ENCODE measurements around the gene YBEY.

The YBEY gene

DNA sequence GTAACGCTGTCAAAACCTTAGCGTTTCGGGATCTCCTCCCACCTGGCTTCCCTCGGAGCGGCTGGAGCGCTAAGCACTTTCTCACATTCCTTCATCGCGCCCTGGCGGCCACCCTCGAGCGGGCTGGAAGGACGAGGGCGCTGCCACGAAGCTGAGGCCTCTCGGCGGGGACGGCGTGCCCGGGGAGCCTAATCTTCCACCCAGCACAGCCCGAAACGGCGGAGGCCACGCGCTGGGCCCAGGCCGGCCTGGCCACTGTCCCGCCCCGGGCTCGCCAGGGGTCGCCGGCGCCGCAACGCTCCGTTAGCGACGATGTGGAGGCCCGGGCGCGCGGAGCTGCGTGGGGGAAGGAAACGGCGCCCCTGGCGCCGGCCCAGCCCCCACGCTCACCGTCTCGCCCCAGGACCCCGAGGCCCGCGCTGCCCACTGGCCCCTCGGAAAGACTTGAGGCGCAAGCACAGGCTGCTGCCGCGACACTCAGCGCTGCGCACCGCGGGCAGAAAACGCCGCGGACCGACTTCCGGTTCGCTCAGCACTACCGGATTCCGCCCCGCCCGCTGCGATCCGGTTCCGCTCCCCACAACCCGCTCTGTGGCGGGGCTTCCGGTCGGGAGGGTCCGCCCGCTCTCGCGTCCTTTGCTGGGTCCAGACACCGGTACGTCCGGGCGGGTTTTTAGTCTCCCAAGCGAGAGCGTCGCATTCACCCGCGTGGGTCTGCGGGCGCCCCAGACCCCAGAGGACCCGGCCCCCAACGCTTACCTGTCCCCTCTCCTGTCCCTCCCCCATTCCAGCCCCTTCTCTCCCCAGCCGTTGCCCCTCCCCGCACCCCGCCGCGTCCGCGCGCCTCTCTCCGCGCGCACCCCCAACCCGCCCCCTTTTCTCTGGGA is at the start of gene YBEY:
TSS of gene YBEY (plus strand) at position 582 of the 887 bp plus-strand sequence. CDS start 572 bp downstream, outside the sequence.
- peak; percentile 98 for ATAC-seq
- no peak for TF ChIP-seq PPARA (CRISPR knock-in tag; IDR thresholded peaks at IDR 0.05; ENCODE audit: borderline replicate concordance)
- no peak for TF ChIP-seq TCF4 (CRISPR knock-in tag; IDR thresholded peaks at IDR 0.05; ENCODE audit: borderline replicate concordance)
- no peak for TF ChIP-seq TOX (CRISPR knock-in tag; IDR thresholded peaks at IDR 0.05; ENCODE audit: borderline replicate concordance)
- TF ChIP-seq OSR1 (CRISPR knock-in tag; IDR thresholded peaks at IDR 0.05) = no peak
- TF ChIP-seq RARB (CRISPR knock-in tag; IDR thresholded peaks at IDR 0.05) = no peak
- TF ChIP-seq ZNF565 (CRISPR knock-in tag; conservative IDR thresholded peaks at IDR 0.05; ENCODE audit: low read depth) = no peak
- no peak for TF ChIP-seq ESRRG (CRISPR knock-in tag; IDR thresholded peaks at IDR 0.05)
- no peak for TF ChIP-seq ZNF70 (CRISPR knock-in tag; IDR thresholded peaks at IDR 0.05)
- TF ChIP-seq, protein P1, sequence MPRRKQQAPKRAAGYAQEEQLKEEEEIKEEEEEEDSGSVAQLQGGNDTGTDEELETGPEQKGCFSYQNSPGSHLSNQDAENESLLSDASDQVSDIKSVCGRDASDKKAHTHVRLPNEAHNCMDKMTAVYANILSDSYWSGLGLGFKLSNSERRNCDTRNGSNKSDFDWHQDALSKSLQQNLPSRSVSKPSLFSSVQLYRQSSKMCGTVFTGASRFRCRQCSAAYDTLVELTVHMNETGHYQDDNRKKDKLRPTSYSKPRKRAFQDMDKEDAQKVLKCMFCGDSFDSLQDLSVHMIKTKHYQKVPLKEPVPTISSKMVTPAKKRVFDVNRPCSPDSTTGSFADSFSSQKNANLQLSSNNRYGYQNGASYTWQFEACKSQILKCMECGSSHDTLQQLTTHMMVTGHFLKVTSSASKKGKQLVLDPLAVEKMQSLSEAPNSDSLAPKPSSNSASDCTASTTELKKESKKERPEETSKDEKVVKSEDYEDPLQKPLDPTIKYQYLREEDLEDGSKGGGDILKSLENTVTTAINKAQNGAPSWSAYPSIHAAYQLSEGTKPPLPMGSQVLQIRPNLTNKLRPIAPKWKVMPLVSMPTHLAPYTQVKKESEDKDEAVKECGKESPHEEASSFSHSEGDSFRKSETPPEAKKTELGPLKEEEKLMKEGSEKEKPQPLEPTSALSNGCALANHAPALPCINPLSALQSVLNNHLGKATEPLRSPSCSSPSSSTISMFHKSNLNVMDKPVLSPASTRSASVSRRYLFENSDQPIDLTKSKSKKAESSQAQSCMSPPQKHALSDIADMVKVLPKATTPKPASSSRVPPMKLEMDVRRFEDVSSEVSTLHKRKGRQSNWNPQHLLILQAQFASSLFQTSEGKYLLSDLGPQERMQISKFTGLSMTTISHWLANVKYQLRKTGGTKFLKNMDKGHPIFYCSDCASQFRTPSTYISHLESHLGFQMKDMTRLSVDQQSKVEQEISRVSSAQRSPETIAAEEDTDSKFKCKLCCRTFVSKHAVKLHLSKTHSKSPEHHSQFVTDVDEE (CRISPR knock-in tag; IDR thresholded peaks at IDR 0.05) = no peak
- no peak for TF ChIP-seq GLIS3 (CRISPR knock-in tag; IDR thresholded peaks at IDR 0.05)
- TF ChIP-seq ISL1 (CRISPR knock-in tag; IDR thresholded peaks at IDR 0.05) = no peak
- no peak for TF ChIP-seq ZC3H10 (CRISPR knock-in tag; IDR thresholded peaks at IDR 0.05)
- no peak for TF ChIP-seq POU6F1 (CRISPR knock-in tag; IDR thresholded peaks at IDR 0.05; ENCODE audit: borderline replicate concordance, low read depth)
- TF ChIP-seq, protein P2, sequence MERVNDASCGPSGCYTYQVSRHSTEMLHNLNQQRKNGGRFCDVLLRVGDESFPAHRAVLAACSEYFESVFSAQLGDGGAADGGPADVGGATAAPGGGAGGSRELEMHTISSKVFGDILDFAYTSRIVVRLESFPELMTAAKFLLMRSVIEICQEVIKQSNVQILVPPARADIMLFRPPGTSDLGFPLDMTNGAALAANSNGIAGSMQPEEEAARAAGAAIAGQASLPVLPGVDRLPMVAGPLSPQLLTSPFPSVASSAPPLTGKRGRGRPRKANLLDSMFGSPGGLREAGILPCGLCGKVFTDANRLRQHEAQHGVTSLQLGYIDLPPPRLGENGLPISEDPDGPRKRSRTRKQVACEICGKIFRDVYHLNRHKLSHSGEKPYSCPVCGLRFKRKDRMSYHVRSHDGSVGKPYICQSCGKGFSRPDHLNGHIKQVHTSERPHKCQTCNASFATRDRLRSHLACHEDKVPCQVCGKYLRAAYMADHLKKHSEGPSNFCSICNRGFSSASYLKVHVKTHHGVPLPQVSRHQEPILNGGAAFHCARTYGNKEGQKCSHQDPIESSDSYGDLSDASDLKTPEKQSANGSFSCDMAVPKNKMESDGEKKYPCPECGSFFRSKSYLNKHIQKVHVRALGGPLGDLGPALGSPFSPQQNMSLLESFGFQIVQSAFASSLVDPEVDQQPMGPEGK (CRISPR knock-in tag; IDR thresholded peaks at IDR 0.05; ENCODE audit: borderline replicate concordance) = no peak
- no peak for TF ChIP-seq ZNF8 (CRISPR knock-in tag; IDR thresholded peaks at IDR 0.05)
- no peak for TF ChIP-seq SNAI2 (CRISPR knock-in tag; IDR thresholded peaks at IDR 0.05)
- no peak for TF ChIP-seq ZFP3 (CRISPR knock-in tag; IDR thresholded peaks at IDR 0.05)
- TF ChIP-seq, protein P3, sequence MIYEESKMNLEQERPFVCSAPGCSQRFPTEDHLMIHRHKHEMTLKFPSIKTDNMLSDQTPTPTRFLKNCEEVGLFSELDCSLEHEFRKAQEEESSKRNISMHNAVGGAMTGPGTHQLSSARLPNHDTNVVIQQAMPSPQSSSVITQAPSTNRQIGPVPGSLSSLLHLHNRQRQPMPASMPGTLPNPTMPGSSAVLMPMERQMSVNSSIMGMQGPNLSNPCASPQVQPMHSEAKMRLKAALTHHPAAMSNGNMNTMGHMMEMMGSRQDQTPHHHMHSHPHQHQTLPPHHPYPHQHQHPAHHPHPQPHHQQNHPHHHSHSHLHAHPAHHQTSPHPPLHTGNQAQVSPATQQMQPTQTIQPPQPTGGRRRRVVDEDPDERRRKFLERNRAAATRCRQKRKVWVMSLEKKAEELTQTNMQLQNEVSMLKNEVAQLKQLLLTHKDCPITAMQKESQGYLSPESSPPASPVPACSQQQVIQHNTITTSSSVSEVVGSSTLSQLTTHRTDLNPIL (CRISPR knock-in tag; IDR thresholded peaks at IDR 0.05; ENCODE audit: low read depth) = no peak

- TF ChIP-seq RARB (CRISPR knock-in tag; IDR thresholded peaks at IDR 0.05) (no peak), ZNF8 (CRISPR knock-in tag; IDR thresholded peaks at IDR 0.05) (no peak), ZC3H10 (CRISPR knock-in tag; IDR thresholded peaks at IDR 0.05) (no peak)
- TF ChIP-seq, protein P2 (CRISPR knock-in tag; IDR thresholded peaks at IDR 0.05; ENCODE audit: borderline replicate concordance) = no peak
- ATAC-seq = no peak
Observed at GRCh38 chr21:46237474-46237873, 48.7 kb upstream of the YBEY start.

- ATAC-seq = no peak
- TF ChIP-seq SNAI2 (CRISPR knock-in tag; IDR thresholded peaks at IDR 0.05) = no peak
- TF ChIP-seq PPARA (CRISPR knock-in tag; IDR thresholded peaks at IDR 0.05; ENCODE audit: borderline replicate concordance) = no peak
- TF ChIP-seq, protein P4, sequence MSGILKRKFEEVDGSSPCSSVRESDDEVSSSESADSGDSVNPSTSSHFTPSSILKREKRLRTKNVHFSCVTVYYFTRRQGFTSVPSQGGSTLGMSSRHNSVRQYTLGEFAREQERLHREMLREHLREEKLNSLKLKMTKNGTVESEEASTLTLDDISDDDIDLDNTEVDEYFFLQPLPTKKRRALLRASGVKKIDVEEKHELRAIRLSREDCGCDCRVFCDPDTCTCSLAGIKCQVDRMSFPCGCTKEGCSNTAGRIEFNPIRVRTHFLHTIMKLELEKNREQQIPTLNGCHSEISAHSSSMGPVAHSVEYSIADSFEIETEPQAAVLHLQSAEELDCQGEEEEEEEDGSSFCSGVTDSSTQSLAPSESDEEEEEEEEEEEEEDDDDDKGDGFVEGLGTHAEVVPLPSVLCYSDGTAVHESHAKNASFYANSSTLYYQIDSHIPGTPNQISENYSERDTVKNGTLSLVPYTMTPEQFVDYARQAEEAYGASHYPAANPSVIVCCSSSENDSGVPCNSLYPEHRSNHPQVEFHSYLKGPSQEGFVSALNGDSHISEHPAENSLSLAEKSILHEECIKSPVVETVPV (CRISPR knock-in tag; IDR thresholded peaks at IDR 0.05) = no peak
- no peak for TF ChIP-seq ZNF565 (CRISPR knock-in tag; conservative IDR thresholded peaks at IDR 0.05; ENCODE audit: low read depth)
- TF ChIP-seq, protein P3 (CRISPR knock-in tag; IDR thresholded peaks at IDR 0.05; ENCODE audit: low read depth) = no peak
- no peak for TF ChIP-seq BACH2 (CRISPR knock-in tag; IDR thresholded peaks at IDR 0.05; ENCODE audit: borderline replicate concordance)
- TF ChIP-seq RARB (CRISPR knock-in tag; IDR thresholded peaks at IDR 0.05) = no peak
- no peak for TF ChIP-seq ESRRG (CRISPR knock-in tag; IDR thresholded peaks at IDR 0.05)
- TF ChIP-seq POU6F1 (CRISPR knock-in tag; IDR thresholded peaks at IDR 0.05; ENCODE audit: borderline replicate concordance, low read depth) = no peak
- TF ChIP-seq ARNTL (CRISPR knock-in tag; IDR thresholded peaks at IDR 0.05; ENCODE audit: borderline replicate concordance, low read depth) = no peak
Observed at GRCh38 chr21:46239817-46240325, 46.3 kb upstream of the YBEY start.

Data from SK-N-SH treated with all-trans-retinoic acid at 6 μM for 48 hours (cell line).